HepG2 (cell line): ENCODE results near the gene CHIC2. TPM values are rescaled to one million over a fixed set of nuclear protein-coding genes. Genes with fewer than 3 reads are reported as not detected.

Experiments used
- ATAC-seq: fragments of 200-7000 bp; cut with Tn5 transposase; 3 replicates; pipeline ENCODE4 v1.9.1; 2020; ENCODE audit warnings: mild to moderate bottlenecking, moderate library complexity
- BruUV-seq: library from RNA; stranded (reverse); fragments of 400-500 nt; replicated peaks from 2 replicates; lab custom pipeline; 2021; lab: Mats Ljungman, UMichigan
- CTCF ChIA-PET: fragments of 300-600 bp; formaldehyde crosslinking; extraction: SDS; loops from one replicate; lab custom pipeline; 2021; ENCODE audit warnings: low total read pairs, inconsistent platforms, low intra/inter-chr PET ratio; lab: Yijun Ruan, JAX
- POLR2A ChIA-PET: fragments of 350-600 bp; sonication (Branson Sonifier 250); formaldehyde crosslinking; loops from one replicate; lab custom pipeline; 2020; ENCODE audit warnings: antibody characterized with exemption, inconsistent platforms; lab: Yijun Ruan, JAX
- DNase-seq: peaks from one replicate; pipeline ENCODE4 v3.0.0-alpha.2; 2015; ENCODE audit warnings: low spot score
- FAIRE-seq: peaks from 3 replicates; lab custom pipeline; 2011; peaks lifted over from hg19 to GRCh38; lab: Jason Lieb, UNC
- H2AFZ ChIP-seq: one replicate; pipeline ENCODE4 v1.6.1; 2011; ENCODE audit warnings: low read length, inconsistent platforms
- H3K27ac ChIP-seq: fragments of 300-600 bp; 3 replicates; pipeline ENCODE4 v1.8.0; 2011; ENCODE audit warnings: mixed run types, mild to moderate bottlenecking, mixed read lengths, low read length, inconsistent platforms; ENCODE audit not compliant: insufficient read depth; ENCODE audit errors: extremely low read length
- H3K27me3 ChIP-seq, 2 experiments: fragments of 200-600 bp in 1 of 2; 2 replicates in 1 of 2; 3 replicates in 1 of 2; pipeline versions ENCODE4 v1.6.0 to v1.8.0; 2011; ENCODE audit warnings: low read length in 2 of 2, mild to moderate bottlenecking in 2 of 2, moderate library complexity in 2 of 2, inconsistent platforms in 1 of 2; ENCODE audit not compliant: insufficient read depth in 2 of 2, control insufficient read depth in 1 of 2
- H3K36me3 ChIP-seq, 2 experiments: fragments of 200-600 bp in 1 of 2; replicated peaks in 1 of 2; 2 replicates in 1 of 2; 3 replicates in 1 of 2; pipeline versions ENCODE4 v1.5.1 to v1.8.0; 2011; ENCODE audit warnings: low read length in 2 of 2, inconsistent platforms in 1 of 2; ENCODE audit not compliant: insufficient read depth in 2 of 2, control insufficient read depth in 1 of 2
- H3K4me1 ChIP-seq: 2 replicates; pipeline ENCODE4 v1.5.1; 2012; ENCODE audit warnings: low read length, inconsistent platforms; ENCODE audit not compliant: insufficient read depth
- H3K4me2 ChIP-seq: 2 replicates; pipeline ENCODE4 v1.6.0; 2011; ENCODE audit warnings: low read depth, low read length, inconsistent platforms
- H3K4me3 ChIP-seq, 3 experiments: fragments of 200-600 bp in 1 of 3; sonication (generic), shearing (Covaris generic) in 1 of 3; replicated peaks in 1 of 3; 2 replicates each; pipeline ENCODE4 v1.5.1; 2011 to 2016; ENCODE audit warnings: low read length in 3 of 3, inconsistent platforms in 2 of 3, low read depth in 2 of 3, mild to moderate bottlenecking in 2 of 3, control low read depth in 1 of 3, mixed read lengths in 1 of 3; ENCODE audit not compliant: insufficient read depth in 1 of 3
- H3K79me2 ChIP-seq: one replicate; pipeline ENCODE4 v1.6.1; 2011; ENCODE audit warnings: low read length, inconsistent platforms; ENCODE audit not compliant: insufficient read depth
- H3K9ac ChIP-seq: 2 replicates; pipeline ENCODE4 v1.6.0; 2011; ENCODE audit warnings: mild to moderate bottlenecking, low read depth, low read length, inconsistent platforms; ENCODE audit not compliant: insufficient read depth
- H3K9me3 ChIP-seq: 2 replicates; pipeline ENCODE4 v1.5.1; 2012; ENCODE audit warnings: mild to moderate bottlenecking, low read length
- H4K20me1 ChIP-seq: 2 replicates; pipeline ENCODE4 v1.6.0; 2011; ENCODE audit warnings: inconsistent platforms, mild to moderate bottlenecking, low read length, moderate library complexity; ENCODE audit not compliant: insufficient read depth
- ADNP ChIP-seq: sonication (generic); formaldehyde crosslinking; IDR thresholded peaks from 2 replicates; pipeline ENCODE4 v1.4.0; 2020; ENCODE audit warnings: missing genetic modification reagents
- ATF5 ChIP-seq: sonication (generic); formaldehyde crosslinking; IDR thresholded peaks from 2 replicates; pipeline ENCODE4 v1.4.0; 2020; ENCODE audit warnings: mild to moderate bottlenecking, low read depth, missing genetic modification reagents
- BORCS8-MEF2B ChIP-seq: sonication (generic); formaldehyde crosslinking; IDR thresholded peaks from 2 replicates; pipeline ENCODE4 v1.8.0; 2022; ENCODE audit warnings: mild to moderate bottlenecking, missing genetic modification reagents
- CCAR2 ChIP-seq: fragments of 200-400 bp; formaldehyde crosslinking; optimal IDR thresholded peaks from 2 replicates; pipeline ENCODE3; 2018; ENCODE audit warnings: low read depth, mild to moderate bottlenecking, low read length, moderate library complexity
- CSRNP1 ChIP-seq: sonication (generic); formaldehyde crosslinking; IDR thresholded peaks from 2 replicates; pipeline ENCODE4 v1.8.1; 2023; ENCODE audit warnings: mild to moderate bottlenecking, missing genetic modification reagents
- DPF2 ChIP-seq: sonication (generic); formaldehyde crosslinking; IDR thresholded peaks from 2 replicates; pipeline ENCODE4 v1.4.0; 2020; ENCODE audit warnings: mild to moderate bottlenecking, low read depth, missing genetic modification reagents, borderline replicate concordance
- LRRFIP1 ChIP-seq: sonication (generic); formaldehyde crosslinking; conservative IDR thresholded peaks from 2 replicates; pipeline ENCODE4 v1.4.0; 2020; ENCODE audit warnings: missing genetic modification reagents
- PBX3 ChIP-seq: sonication (generic); formaldehyde crosslinking; IDR thresholded peaks from 2 replicates; pipeline ENCODE4 v1.8.1; 2023; ENCODE audit warnings: missing genetic modification reagents, inconsistent platforms, borderline replicate concordance
- RXRB ChIP-seq: IDR thresholded peaks from 2 replicates; pipeline ENCODE4 v1.6.1; 2016; ENCODE audit warnings: borderline replicate concordance, missing genetic modification reagents, missing compliant biosample characterization
- SOX5 ChIP-seq: IDR thresholded peaks from 2 replicates; pipeline ENCODE4 v1.6.1; 2016; ENCODE audit warnings: borderline replicate concordance
- TCF7 ChIP-seq: sonication (generic); IDR thresholded peaks from 2 replicates; pipeline ENCODE4 v1.6.1; 2016; ENCODE audit warnings: antibody characterized with exemption, low read depth
- TEF ChIP-seq: sonication (generic); formaldehyde crosslinking; IDR thresholded peaks from 2 replicates; pipeline ENCODE4 v1.5.0; 2020; ENCODE audit warnings: missing genetic modification reagents
- TFAP4 ChIP-seq: sonication (generic); IDR thresholded peaks from 2 replicates; pipeline ENCODE4 v1.6.1; 2016; ENCODE audit warnings: low read depth, borderline replicate concordance
- ZNF597 ChIP-seq: sonication (generic); formaldehyde crosslinking; IDR thresholded peaks from 2 replicates; pipeline ENCODE4 v1.5.0; 2020; ENCODE audit warnings: missing genetic modification reagents
- ZNF678 ChIP-seq: sonication (generic); formaldehyde crosslinking; IDR thresholded peaks from 2 replicates; pipeline ENCODE4 v1.4.0; 2020; ENCODE audit warnings: mild to moderate bottlenecking, missing genetic modification reagents
- WGBS: methylation state at CpG from one replicate; pipeline ENCODE4 v1.1.6; 2017; ENCODE audit warnings: low lambda C conversion rate; 5-methylcytosine and 5-hydroxymethylcytosine counted together
- in situ Hi-C: cut with HindIII; loops from 2 replicates; pipeline ENCODE4 v1.10.0; 2017; ENCODE audit warnings: low pct_unique_long_range_greater_than_20kb; ENCODE audit not compliant: extremely low pct_ligation_motif_present
- intact Hi-C: fragments of 100-400 bp; cut with micrococcal nuclease; formaldehyde crosslinking; loops from one replicate; pipeline ENCODE4 v1.10.0; 2022; ENCODE audit not compliant: unreplicated experiment
- polyA plus RNA-seq, 8 experiments: library from polyadenylated mRNA; depleted of rRNA in 3 of 8; stranded (reverse) in 7 of 8; unstranded in 1 of 8; fragments of >200 nt; fragmentation: Illumina TruSeq in 4 of 8; extraction: Trizol in 4 of 8; gene quantifications; 2 replicates each; pipeline versions ENCODE4 v1.2.1 to v1.2.3, GENCODE V29; 2011 to 2016; ENCODE audit warnings: low read depth in 4 of 8, missing spikeins in 1 of 8, mixed read lengths in 1 of 8; ENCODE audit not compliant: insufficient read depth in 1 of 8
- total RNA-seq, 5 experiments: library from RNA; depleted of rRNA; stranded (reverse); fragments of >200 nt; fragmentation: Illumina TruSeq; extraction: Trizol; gene quantifications; 2 replicates each; pipeline ENCODE4 v1.2.3, GENCODE V29; 2016; ENCODE audit warnings: low read depth in 1 of 5

CHIC2 gene
- total and polyA plus RNA-seq, 2 of the 13 experiments (the other 11 are each of a cell fraction or from before 2014, with no cell fraction given): 10.0 to 17.2 TPM

GRCh38 chr4:53963781-53964180, 100.6 kb downstream of the CHIC2 start (continued):
- TF ChIP-seq ATF5 (no peak), DPF2 (CRISPR knock-in tag) (no peak), RXRB (no peak), ZNF678 (CRISPR knock-in tag) (no peak), ADNP (no peak), TCF7 (no peak), TEF (no peak), TFAP4 (no peak), PBX3 (CRISPR knock-in tag) (no peak)

- Histone ChIP-seq H3K4me3 (no peak overlapping the region), H3K9ac (no peak overlapping the region), H3K4me2 (no peak overlapping the region), H2AFZ (no peak overlapping the region), H3K4me1 (no peaks in the 10 kb centered on the region), H3K9me3 (no peaks in the 10 kb centered on the region), H3K36me3 (no peaks in the 10 kb centered on the region), H4K20me1 (no peaks in the 10 kb centered on the region), H3K79me2 (no peaks in the 10 kb centered on the region), H3K27ac (no peak overlapping the region), H3K27me3 (peaks cover 0 to 3% of the 10 kb centered on the region in 2 experiments; a peak in 2 of 5 replicates)
- DNase-seq (no peak), FAIRE-seq (no peak), ATAC-seq (no peak)
- in situ Hi-C loops (no loop called here), intact Hi-C loops (no loop called here)
- POLR2A ChIA-PET: no interaction called here
- BruUV-seq: no TSS peak
- CTCF ChIA-PET: no interaction called here
- WGBS: 50% methylated on average over 3 of the region's 4 CpGs
- TF ChIP-seq CCAR2: no peak
- TF ChIP-seq ZNF597 (CRISPR knock-in tag): no peak
- no peak for TF ChIP-seq BORCS8-MEF2B
- no peak for TF ChIP-seq LRRFIP1
- no peak for TF ChIP-seq SOX5 (CRISPR knock-in tag)
- no peak for TF ChIP-seq CSRNP1 (CRISPR knock-in tag)
Observed at GRCh38 chr4:53963336-53963735, 101.1 kb downstream of the CHIC2 start.
